NCI-H774 (cell line): ENCODE results near the gene SMIM5.
"Not testable (repeated sequence)": the region's sequence is repeated elsewhere in the genome, so short reads cannot be mapped to it uniquely, and the experiment has no call there.

Source experiments
- DNase-seq: peaks from one replicate; lab custom pipeline; 2025; lab: John Stamatoyannopoulos, UW

The SMIM5 gene, protein sequence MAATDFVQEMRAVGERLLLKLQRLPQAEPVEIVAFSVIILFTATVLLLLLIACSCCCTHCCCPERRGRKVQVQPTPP

DNA sequence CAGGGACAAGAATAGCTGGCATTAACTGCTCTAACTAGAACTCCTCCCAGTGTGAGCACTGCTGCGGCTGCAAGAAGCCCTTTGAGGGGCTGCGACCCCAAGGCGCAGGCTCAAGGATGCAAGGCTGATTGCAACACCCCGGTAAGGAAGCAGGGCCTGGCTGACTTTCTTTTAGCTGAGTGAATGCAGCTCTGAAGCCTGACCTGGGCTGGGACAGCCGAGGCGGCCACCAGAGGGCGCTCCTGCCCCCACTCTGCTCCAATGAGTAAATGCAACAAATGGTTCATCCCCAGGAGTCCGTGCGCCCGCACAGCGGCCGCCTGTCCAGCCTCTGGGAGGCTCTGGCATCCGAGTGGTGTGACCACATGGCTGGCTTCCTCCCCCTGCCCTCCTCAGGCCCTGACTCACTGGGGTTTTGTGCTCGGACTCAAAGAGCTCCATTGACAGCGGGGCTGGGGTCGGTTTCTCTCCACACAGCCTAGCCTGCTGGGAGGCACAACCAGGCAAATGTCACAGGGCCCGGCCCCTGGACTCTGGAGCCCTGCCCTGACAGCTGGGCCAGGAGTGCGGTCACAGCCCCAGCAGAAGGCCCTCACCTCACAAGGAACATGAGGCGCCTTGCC, at the start of gene SMIM5:
Gene SMIM5 (plus strand): TSS at position 572 of the 623 bp plus-strand sequence. CDS start 6,768 bp downstream, outside the sequence.
- peak; percentile 43 for DNase-seq

DNA sequence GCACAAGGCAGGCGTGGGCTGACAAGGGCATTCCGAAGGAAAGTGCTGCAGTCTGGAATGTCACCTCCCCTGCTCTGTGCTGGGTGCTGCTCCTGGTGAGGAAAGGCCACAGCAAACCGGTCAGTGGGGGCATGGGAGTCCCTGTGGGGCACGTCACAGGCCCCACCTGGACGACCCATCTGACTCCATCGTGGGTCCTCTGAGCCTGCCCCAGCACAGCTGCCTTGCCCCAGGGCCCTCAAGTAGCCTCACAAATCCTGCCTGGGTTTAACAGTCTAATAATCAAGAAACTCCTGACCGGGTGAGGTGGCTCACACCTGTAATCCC, 48.4 kb upstream of the SMIM5 start:
- DNase-seq = no peak

DNA sequence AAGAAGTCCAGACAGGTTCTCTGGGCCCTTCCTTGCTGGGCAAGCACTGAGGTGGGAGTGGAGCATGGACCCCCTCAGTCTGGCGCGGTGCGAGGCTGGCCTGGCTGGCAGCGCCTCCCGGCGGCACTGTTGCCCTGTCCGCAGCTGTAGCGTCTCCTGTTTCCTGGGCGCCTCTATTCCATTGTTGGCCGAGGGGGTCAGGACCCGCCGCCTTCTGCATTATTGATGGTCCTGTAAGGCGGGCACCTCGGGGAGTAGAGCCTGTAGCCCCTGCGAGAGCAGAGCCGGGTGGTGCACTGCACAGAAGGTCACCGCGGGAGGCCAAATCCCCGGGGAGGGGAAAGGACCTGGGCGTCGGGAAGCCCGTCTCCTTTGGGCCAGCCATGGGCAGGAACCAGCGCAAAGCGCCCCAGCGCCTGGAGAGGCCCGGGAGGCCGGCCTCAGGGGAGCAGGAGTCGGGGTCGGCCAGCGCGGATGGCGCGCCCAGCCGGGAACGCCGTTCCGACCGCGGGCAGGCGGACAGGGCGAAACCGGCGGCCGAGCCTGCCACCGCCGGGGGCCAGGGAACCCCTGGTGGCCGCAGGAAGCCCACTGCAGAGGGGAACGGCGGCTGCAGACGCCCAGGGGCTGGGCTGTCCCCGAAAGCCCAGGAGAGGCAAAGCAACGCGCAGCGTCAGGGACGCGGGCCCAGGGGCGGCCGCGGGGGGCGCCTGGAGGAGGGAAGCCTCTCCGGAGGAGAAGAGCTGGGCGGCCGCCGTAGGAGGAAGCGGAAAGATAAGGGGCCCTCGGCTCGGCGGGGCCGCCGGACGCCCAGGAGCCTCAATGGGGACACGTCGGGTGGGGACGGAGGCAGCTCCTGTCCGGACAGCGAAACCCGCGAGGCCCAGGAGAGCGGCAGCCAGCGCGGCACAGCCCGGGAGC, 45.3 kb upstream of the SMIM5 start, which contains the start of gene MYO15B:
Gene MYO15B (plus strand): TSS at position 126 of the 921 bp plus-strand sequence. CDS start 258 bp downstream, at position 384.
- peak; percentile 37 for DNase-seq

DNA sequence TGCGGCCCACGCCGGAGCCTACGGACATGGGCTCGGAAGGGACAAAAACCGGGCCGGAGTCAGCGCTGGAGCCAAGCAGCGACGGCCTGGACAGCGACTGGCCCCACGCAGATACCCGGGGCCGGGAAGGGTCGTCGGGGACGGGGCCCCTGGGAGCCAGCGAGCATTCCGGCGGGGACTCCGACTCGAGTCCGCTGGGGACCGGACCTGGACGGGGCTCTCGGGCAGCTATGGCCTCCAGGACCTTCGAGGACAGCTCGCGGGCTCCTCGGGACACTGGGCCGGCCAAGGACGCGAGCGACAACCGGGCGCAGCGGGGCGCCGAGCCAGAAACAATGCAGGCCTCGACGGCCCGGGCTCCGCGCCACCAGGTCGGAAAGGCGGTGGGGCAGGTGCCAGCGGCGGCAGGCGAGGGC, 44.6 kb upstream of the SMIM5 start:
- DNase-seq = peak; percentile 60

DNA sequence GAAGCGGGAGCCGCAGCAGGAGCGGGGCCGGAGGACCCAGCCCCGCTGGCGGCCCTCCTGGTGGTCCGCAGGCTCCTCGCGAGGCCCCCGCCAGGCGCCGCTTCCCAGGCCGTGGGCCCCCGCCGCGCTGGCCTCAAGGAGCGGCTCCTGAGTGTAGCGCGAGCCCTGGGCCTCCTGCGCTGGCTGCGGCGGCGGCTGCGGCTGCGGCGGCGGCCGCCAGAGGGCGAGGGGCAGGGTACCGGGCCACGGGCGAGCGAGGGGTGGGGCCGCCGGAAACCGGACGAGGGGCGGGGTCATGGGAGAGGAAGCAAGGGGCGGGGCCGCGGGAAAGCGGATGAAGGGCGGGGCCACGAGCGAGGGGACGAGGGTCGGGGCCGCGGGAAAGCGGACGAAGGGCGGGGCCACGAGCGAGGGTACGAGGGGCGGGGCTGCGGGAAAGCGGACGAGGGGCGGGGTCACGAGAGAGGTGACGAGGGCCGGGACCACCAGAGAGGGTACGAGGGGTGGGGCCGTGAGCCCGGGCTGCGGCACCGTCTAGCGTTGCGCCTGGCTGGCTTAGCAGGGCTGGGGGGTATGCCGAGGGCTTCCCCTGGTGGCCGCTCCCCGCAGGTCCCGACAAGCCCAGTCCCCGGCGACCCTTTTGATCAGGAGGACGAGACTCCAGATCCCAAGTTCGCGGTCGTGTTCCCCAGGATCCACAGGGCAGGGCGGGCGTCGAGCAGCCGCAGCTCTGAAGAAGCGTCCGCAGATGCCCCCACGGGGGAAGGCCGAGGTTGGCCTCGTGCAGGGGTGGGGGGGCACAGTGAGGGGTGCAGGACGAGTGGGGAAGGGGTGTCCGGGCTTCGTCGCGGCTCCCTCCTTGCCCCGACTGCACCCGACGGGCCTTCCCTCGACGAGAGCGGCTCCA, 44.0 kb upstream of the SMIM5 start:
- DNase-seq = peak; percentile 90

DNA sequence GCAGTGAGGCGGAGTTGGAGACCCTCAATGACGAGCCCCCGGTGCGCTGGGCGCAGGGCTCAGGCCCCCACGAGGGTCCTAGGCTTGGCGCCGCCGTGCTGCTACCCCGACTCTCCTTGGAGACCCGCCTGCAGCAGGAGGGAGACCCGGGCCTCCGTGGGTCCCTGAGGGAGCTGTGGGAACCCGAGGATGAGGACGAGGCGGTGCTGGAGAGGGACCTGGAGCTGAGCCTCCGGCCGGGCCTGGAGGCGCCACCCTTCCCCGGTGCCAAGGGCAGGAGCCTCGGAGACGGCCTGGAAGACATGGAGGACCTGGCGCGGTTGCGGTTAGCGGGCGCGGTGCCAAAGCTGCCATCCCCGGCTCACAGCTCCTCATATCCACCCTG, 43.3 kb upstream of the SMIM5 start:
- no peak for DNase-seq

DNA sequence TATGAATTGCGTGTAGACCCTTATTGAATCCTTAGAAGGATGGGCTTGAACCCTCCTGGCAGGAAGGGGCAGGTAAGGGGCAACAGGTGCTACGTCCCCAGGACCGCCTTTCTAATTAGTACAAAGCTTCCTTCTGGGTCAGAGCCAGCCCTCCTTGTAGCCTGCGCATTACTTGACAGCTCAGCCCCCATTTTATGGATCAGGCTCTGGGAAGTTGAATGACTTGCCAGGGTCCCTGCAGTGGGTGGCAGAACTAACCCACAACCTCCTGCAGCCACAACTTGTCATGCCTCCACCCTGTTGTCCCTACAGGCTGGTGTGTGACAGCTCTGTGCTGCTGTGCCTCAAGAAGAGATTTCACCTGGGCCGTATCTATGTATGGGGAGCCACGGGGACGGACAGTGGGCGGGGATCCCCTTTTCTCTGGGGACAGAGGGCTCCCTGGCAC, 42.9 kb upstream of the SMIM5 start:
- no peak for DNase-seq

DNA sequence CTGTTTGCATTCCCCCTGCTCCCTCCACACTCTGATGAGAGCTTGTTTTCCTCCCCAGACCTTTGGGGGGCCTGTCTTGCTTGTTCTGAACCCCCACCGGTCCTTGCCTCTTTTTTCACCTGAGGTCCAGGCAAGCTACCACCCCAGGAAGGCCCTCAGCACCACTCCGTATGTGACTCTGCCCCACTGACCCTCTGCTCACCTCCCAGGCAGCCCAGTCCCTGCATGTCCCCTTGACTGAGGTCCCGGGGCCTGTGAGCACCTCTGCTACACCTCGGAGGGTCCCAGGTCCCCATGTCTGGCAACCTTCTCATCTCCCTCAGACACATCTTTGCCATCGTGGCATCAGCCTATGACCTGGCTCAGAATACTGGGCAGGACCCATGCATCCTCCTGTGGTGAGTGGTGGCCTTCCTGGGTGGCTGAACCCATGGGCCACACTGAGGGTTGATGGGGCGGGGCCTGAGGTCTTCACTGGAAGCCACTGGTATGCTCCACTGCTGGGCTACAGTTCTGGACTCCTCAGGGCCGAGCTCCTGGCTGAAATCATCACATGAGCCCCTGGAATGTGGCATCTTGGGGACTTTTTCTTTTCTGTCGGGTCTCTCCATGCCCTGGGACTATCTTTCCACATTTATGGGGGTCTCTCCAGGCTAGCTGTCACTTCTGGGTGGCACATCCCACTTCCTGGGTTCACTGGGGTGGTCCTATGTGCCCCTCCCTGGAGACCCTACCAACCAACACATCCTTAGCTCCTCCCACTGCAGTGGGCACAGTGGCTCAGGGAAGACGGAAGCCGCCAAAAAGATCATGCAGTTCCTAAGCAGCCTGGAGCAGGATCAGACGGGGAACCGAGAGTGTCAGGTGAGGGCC, 42.1 kb upstream of the SMIM5 start:
- DNase-seq = no peak

DNA sequence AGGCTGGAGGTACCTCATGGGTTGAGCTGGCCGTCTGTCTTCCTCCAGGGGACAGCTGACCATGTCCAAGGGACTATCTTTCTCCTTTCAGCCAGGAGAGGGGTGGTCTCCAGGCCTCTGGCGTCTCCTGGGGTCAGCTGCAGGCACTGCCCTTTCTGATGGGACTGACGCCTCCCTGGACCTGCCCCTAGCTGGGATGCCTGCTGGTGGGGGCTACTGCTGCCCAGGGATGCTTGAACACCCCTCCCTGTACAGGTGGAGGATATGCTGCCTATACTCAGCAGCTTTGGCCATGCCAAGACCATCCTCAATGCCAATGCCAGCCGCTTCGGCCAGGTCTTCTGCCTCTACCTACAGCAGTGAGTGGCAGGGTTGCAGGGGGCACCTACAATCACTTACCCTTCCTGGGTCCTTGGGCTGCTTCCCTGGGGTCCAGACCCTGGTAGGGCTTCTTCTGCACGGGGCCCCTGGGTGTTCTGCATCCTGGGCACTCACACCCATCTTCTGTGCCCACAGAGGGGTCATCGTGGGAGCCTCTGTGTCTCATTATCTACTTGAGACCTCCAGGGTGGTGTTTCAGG, 41.4 kb upstream of the SMIM5 start:
- no peak for DNase-seq

DNA sequence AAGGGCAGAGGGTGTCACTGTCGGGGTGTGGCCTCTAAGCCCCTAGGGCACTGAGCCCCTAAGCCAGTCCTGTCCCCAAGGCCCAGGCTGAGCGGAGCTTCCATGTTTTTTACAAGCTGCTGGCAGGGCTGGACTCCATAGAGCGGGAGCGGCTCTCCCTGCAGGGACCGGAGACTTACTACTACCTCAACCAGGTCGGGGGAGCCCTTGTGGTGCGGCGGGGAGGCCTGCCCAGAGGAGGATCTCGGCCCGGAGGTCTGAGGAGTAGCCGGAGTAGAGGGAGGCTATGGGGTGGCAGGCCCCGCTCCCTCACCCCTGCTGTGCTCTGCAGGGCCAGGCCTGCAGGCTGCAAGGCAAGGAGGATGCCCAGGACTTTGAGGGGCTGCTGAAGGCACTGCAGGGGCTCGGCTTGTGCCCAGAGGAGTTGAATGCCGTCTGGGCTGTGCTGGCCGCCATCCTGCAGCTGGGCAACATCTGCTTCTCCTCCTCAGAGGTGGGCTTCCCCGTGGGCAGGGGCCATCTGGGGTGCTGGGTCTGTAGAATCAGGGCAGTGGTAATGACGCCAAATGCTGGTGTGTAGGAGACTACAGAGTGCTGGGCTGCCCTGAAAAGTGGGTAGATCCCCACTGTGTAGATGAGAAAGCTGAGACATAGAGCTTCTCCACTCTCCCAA, 40.8 kb upstream of the SMIM5 start:
- no peak for DNase-seq

DNA sequence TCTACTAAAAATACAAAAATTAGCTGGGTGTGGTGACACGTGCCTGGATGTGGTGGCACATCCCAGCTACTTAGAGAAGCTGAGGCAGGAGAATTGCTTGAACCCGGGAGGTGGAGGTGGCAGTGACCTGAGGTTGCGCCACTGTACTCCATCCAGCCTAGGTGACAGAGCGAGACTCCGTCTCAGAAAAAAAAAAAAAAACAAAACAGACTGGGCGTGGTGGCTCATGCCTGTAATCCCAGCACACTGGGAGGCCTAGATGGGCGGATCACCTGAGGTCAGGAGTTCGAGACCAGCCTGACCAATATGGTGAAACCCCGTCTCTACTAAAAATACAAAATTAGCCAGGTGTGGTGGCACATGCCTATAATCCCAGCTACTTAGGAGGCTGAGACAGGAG, 39.8 kb upstream of the SMIM5 start:
- not testable (repeated sequence) for DNase-seq

DNA sequence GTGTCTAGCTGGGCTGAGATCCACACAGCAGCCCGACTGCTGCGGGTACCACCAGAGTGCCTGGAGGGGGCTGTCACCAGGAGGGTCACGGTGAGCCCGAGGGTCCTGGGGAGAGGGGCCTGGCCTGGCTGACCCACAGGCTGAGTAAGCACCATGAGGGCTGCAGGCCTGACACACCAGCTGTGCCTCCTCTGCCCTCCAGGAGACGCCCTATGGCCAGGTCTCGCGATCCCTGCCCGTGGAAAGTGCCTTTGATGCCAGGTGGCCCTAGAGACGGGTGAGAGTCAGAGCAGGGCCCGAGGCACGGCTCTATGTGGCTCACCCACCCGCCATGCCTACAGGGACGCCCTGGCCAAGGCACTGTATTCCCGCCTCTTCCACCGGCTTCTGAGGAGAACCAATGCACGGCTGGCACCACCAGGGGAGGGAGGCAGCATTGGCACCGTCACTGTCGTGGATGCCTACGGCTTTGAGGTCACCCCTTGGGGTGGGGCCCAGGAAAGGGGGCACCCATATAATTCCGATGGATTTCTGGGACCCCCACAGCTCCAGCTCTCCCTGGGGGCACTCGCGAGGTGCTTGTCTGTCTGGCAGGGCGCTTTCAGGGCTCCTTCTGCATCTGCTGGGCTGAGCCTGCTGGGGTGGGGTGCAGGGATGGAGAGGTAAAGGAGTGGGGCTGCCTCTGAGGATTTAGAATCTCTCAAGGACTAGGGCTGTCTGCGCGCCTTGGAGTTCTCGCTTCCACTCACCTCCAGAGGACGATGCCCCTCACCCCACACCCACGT, 38.5 kb upstream of the SMIM5 start:
- no peak for DNase-seq

DNA sequence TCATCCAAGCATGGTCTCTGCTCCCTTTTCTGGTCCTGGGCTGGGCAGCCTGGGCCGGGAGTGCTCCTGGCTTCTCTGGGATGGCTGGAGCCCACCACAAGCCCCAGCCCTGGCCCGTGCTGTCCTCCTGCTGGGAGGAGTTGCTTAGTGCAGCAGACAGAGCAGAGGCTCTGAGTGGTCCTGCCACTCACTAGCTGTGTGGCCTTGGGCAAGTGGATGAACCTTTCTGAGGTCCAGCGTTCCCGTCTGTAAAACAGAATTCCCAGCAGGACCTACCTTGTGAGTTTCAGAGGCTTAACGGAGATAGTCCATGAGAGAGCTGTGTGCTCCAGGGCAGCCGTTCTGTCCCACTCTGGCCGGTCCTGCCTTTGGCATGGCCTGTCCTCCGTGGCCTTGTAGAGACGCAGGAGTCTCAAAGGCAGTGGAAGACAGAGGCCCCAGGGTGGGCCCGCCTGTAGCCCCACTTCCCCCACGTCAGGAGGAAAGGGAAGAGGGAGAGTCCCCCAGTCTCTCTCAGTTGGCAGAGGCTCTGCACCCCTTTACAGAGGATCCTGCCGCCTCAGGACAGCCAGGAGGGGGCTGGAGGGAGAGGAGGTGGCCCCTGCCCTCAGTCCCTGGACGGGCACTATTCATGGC, 37.8 kb upstream of the SMIM5 start:
- DNase-seq = no peak

DNA sequence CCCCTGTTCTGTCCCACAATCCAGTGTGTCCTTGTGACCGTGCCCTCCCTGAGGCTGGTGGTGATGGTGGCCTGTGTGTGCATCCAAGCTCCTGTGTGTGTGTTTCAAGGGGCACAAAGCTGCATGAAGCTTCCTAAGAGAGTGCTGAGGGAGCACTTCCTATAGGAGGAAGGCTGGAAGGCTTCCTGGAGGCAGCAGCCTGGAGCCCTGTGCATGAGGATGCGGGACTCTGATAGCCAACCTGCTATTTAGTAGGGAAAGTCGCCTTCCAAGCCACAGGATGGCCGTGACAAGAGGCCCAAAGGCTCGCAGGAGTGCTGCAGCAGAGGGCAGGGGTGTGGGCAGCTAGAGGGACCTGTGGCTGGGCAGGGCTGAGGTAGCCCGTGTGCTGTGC, 37.3 kb upstream of the SMIM5 start:
- DNase-seq = no peak

DNA sequence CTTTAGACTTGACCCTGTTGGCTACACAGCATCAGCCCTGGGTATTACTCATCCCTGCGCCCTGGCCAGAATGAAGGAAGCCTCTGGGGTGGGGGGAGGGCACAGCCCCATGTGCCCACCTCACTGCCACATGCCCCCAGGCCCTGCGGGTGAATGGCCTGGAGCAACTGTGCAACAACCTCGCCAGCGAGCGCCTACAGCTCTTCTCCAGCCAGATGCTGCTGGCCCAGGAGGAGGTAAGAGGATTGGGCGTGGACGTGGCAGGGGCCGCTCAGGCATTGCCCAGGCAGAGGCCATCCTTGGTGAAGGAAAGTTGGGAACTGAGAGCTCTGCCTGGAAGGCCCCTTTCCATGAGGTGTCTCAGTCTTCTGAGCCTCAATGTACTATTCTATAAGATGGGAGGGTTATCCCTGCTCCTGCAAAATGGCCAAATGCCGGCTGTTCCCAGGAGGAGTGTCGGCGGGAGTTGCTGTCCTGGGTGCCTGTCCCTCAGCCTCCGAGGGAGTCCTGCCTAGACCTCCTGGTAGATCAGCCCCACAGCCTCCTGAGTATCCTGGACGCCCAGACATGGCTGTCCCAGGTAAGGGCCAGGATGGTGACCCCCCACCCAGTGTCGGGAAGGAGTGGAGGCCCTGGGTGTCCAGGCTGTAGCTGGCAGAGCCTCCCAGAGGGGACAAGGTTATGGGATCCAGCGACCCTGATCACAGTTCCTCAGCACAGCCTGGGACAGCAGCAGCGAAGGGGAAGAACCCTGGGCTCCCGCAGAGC, 36.7 kb upstream of the SMIM5 start:
- DNase-seq = no peak

DNA sequence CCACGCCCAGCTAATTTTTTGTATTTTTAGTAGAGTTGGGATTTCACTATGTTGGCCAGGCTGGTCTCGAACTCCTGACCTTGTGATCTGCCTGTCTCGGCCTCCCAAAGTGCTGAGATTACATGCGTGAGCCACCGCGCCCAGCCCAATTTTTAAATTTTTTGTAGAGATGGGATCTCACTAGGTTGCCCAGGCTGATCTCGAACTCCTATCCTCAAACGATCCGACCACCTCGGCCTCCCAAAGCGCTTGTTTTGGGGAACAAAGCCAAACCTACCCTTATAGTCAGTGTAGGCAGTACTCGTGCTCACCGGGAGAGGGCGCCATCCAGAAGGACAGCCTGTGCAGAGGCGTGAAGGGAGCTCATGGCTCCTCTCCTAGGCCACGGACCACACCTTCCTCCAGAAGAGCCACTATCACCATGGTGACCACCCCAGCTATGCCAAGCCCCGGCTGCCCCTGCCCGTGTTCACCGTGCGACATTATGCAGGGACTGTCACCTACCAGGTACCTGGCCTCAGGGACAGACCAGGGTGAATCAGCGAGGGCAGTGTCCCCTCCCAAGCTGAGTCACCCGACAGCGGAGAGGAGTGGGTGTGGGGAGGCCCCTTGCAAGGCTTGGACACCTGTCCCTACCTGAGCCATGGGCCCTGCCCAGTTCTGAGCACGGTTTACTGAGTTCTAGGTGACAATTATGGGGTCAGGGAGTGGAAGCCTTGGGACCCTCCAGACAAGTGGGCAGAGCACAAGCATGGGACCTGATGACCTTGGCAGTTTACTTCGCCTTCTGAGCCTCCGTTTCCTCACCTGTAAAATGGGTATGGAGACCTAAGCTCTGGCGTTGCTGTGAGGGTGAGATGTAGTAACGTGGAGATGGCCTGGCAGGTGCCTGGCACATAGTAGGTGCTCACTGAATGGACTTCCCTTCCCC, 31.9 kb upstream of the SMIM5 start:
- DNase-seq = peak; percentile 72

DNA sequence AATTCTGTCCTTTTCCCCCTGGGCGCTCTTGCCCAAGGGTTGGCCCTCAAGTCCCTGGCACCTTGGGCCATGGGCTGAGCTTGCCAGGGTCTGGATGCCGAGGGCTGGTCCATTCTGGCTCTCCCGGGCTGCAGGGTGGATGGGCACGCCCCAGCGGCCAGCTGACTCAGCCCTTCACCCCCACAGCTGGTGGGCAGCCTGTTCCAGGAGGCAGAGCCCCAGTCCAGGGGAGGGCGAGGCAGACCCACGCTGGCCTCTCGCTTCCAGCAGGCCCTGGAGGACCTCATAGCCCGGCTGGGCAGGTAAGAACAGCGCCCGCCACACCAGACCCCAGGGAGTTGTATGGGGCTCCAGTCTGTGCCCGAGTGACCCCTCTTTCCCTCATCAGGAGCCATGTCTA, 30.6 kb upstream of the SMIM5 start:
- DNase-seq = no peak
